ENCODE data around the gene FILIP1. TPM values are rescaled to one million over a fixed set of nuclear protein-coding genes. Genes with fewer than 3 reads are reported as not detected.
A peak's percentile ranks its signal among the peaks of the same experiment; 100 is the strongest.

FILIP1 gene
- total and polyA plus RNA-seq, 2 donors from 2014 or later = 0.80 to 4.6 TPM

DNA sequence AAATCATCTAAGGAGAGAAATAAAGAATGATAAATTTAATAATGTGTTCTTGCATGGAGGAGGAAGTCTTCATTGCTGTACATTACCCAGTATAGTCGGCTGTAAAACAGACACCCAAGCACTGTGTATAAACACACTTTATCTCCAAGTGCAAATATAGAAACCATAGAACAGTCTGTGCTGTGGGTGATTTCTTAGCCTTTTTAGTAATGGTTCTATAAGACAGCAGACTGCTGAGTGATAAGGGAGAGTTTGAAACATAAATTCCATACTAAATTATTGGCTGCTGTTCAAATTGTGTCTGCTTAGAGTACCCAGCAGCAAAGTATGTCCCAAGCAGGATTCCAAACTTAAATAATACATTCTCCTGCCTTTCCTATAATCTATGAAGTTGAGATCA is 4.6 kb downstream of the FILIP1 start:
- peak in 1 of 5 donors; percentile 15 for DNase-seq
- H3K4me1 ChIP-seq (ENCODE audit: control insufficient read depth in 2 of 3, insufficient read depth in 2 of 3, low read depth in 1 of 3, low read length in 3 of 3) = no peaks in the 10 kb centered on the region
- H3K9me3 ChIP-seq (ENCODE audit: control insufficient read depth in 2 of 3, insufficient read depth in 1 of 3, low read length in 3 of 3) = no peaks in the 10 kb centered on the region
- no peak overlapping the region for H3K9ac ChIP-seq (ENCODE audit: low read length in 3 of 3)
- no peaks in the 10 kb centered on the region for H3K36me3 ChIP-seq (ENCODE audit: control insufficient read depth in 2 of 3, insufficient read depth in 3 of 3, low read length in 3 of 3)
- intact Hi-C loops (cut with DNase I) = no loop called here
- H3K27me3 ChIP-seq (ENCODE audit: control insufficient read depth, insufficient read depth, low read length) = no peaks in the 10 kb centered on the region
- H3K4me3 ChIP-seq (ENCODE audit: low read length in 3 of 3) = no peak overlapping the region
- FAIRE-seq = no peak
- TF ChIP-seq, protein P1, sequence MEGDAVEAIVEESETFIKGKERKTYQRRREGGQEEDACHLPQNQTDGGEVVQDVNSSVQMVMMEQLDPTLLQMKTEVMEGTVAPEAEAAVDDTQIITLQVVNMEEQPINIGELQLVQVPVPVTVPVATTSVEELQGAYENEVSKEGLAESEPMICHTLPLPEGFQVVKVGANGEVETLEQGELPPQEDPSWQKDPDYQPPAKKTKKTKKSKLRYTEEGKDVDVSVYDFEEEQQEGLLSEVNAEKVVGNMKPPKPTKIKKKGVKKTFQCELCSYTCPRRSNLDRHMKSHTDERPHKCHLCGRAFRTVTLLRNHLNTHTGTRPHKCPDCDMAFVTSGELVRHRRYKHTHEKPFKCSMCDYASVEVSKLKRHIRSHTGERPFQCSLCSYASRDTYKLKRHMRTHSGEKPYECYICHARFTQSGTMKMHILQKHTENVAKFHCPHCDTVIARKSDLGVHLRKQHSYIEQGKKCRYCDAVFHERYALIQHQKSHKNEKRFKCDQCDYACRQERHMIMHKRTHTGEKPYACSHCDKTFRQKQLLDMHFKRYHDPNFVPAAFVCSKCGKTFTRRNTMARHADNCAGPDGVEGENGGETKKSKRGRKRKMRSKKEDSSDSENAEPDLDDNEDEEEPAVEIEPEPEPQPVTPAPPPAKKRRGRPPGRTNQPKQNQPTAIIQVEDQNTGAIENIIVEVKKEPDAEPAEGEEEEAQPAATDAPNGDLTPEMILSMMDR (IDR thresholded peaks at IDR 0.05; ENCODE audit: borderline replicate concordance, extremely low read depth, insufficient read depth) = no peak
- H3K27ac ChIP-seq (ENCODE audit: low read depth in 2 of 2, low read length in 2 of 2) = no peak overlapping the region

DNA sequence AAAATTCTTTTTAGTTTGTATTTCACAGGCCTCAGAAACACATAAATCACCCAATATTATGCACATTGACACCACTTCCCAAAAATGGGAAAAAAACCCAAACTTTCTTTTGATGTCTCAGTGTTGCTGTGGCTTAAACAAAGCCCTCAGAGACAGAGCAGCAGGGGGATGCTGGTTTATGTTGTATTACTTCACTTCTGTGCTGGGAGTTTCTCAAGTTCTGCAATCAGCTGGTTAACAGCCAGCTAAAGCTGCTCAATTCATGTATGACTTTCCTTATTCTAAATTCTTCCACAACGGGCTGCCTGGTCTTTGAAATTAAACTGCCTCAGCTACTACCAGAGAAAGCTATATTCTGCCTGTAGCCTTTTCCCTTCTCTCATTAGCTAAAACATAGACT is 5.6 kb downstream of the FILIP1 start:
- Histone ChIP-seq H3K36me3 (ENCODE audit: control insufficient read depth in 2 of 3, insufficient read depth in 3 of 3, low read length in 3 of 3) (no peaks in the 10 kb centered on the region), H3K9me3 (ENCODE audit: control insufficient read depth in 2 of 3, insufficient read depth in 1 of 3, low read length in 3 of 3) (no peaks in the 10 kb centered on the region), H3K4me1 (ENCODE audit: control insufficient read depth in 2 of 3, insufficient read depth in 2 of 3, low read depth in 1 of 3, low read length in 3 of 3) (no peaks in the 10 kb centered on the region), H3K9ac (ENCODE audit: low read length in 3 of 3) (no peak overlapping the region), H3K27me3 (ENCODE audit: control insufficient read depth, insufficient read depth, low read length) (no peaks in the 10 kb centered on the region), H3K4me3 (ENCODE audit: low read length in 3 of 3) (no peak overlapping the region), H3K27ac (ENCODE audit: low read depth in 2 of 2, low read length in 2 of 2) (no peak overlapping the region)
- TF ChIP-seq, protein P1 (IDR thresholded peaks at IDR 0.05; ENCODE audit: borderline replicate concordance, extremely low read depth, insufficient read depth) = no peak
- intact Hi-C loops (cut with DNase I) = no loop called here
- DNase-seq (peak in 1 of 5 donors; percentile 30), FAIRE-seq (no peak)

DNA sequence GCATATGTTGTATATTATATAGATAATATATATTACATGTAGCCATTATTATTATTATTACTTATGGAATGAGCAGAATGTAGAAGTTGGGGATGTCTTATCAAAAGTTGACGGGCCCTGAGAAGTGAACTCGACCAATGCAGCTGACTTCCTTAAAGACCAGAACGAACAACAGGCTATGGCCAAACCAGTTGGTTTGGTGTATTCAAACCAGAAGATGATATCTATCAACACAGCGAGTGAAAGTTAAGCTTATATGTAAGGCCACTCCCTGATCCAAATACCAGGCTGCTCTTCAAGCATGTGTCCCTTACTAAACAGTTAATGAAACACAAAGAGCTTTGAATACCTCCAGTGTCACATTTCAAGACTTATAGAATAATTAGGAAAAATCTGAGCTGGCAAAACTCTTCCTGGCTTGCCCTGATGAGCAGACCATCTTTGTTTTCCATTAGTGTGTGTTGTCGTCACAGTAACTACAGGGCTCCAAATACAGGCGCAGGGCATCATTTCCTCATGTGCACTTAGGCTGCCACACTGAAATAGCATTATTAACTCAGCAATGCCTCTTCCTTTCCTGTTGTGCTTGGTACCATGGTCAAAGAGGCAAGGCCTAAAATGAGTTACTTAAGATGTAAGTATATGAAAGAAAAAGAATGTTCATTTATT is 6.6 kb downstream of the FILIP1 start:
- DNase-seq (no peak), FAIRE-seq (no peak)
- Histone ChIP-seq H3K4me1 (ENCODE audit: control insufficient read depth in 2 of 3, insufficient read depth in 2 of 3, low read depth in 1 of 3, low read length in 3 of 3) (no peaks in the 10 kb centered on the region), H3K9ac (ENCODE audit: low read length in 3 of 3) (no peak overlapping the region), H3K36me3 (ENCODE audit: control insufficient read depth in 2 of 3, insufficient read depth in 3 of 3, low read length in 3 of 3) (no peaks in the 10 kb centered on the region), H3K4me3 (ENCODE audit: low read length in 3 of 3) (no peak overlapping the region), H3K27ac (ENCODE audit: low read depth in 2 of 2, low read length in 2 of 2) (no peak overlapping the region), H3K9me3 (ENCODE audit: control insufficient read depth in 2 of 3, insufficient read depth in 1 of 3, low read length in 3 of 3) (no peaks in the 10 kb centered on the region), H3K27me3 (ENCODE audit: control insufficient read depth, insufficient read depth, low read length) (no peaks in the 10 kb centered on the region)
- TF ChIP-seq, protein P1 (IDR thresholded peaks at IDR 0.05; ENCODE audit: borderline replicate concordance, extremely low read depth, insufficient read depth) = no peak
- intact Hi-C loops (cut with DNase I) = no loop called here

DNA sequence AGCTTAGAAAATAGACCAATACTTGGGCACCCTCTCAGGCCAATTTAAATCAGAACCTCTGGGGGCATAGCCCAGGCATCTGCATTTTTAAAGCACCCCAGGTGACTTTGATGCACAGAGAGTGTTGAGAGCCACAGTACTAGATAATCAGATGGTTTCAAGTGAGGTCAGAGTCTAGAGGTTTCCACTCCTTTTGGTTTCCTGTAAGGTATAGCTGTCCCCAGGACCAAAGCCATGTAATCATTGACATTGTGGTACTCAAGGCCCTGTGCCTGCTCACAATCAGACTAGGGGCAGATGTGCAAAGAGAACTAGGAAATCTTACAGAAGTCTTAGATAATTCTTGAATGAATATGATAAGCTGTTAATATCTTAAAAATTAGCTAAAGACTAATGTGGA is 9.1 kb downstream of the FILIP1 start:
- no peaks in the 10 kb centered on the region for H3K4me1 ChIP-seq (ENCODE audit: control insufficient read depth in 2 of 3, insufficient read depth in 2 of 3, low read depth in 1 of 3, low read length in 3 of 3)
- no peak overlapping the region for H3K27ac ChIP-seq (ENCODE audit: low read depth in 2 of 2, low read length in 2 of 2)
- FAIRE-seq = no peak
- H3K36me3 ChIP-seq (ENCODE audit: control insufficient read depth in 2 of 3, insufficient read depth in 3 of 3, low read length in 3 of 3) = no peaks in the 10 kb centered on the region
- H3K27me3 ChIP-seq (ENCODE audit: control insufficient read depth, insufficient read depth, low read length) = no peaks in the 10 kb centered on the region
- TF ChIP-seq, protein P1 (IDR thresholded peaks at IDR 0.05; ENCODE audit: borderline replicate concordance, extremely low read depth, insufficient read depth) = no peak
- intact Hi-C loops (cut with DNase I) = no loop called here
- no peak overlapping the region for H3K4me3 ChIP-seq (ENCODE audit: low read length in 3 of 3)
- H3K9me3 ChIP-seq (ENCODE audit: control insufficient read depth in 2 of 3, insufficient read depth in 1 of 3, low read length in 3 of 3) = no peaks in the 10 kb centered on the region
- no peak overlapping the region for H3K9ac ChIP-seq (ENCODE audit: low read length in 3 of 3)
- DNase-seq = no peak

Data from kidney (tissue), 14 donors.